ENCODE results near the gene FSTL4.

DNA sequence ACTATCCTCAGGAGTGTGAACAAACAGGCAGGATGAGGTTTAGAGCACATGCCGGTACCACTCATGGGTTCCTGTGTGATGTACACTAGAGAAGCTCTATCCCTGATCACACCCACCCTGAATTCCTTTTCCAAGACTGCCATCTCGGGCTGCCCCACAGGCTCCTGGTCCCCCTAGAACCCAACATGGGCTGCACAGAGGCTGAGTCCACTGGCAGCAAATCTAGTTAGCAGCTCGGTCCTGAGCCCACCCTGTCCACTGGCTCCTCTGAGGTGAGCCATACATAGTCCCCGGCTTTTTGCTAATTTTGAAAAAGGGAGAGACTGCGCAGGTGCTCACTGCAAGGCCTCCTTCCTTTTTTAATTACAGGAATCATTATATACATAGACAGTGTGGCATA lies 227.0 kb downstream of the FSTL4 start:
- TF ChIP-seq, protein P1, sequence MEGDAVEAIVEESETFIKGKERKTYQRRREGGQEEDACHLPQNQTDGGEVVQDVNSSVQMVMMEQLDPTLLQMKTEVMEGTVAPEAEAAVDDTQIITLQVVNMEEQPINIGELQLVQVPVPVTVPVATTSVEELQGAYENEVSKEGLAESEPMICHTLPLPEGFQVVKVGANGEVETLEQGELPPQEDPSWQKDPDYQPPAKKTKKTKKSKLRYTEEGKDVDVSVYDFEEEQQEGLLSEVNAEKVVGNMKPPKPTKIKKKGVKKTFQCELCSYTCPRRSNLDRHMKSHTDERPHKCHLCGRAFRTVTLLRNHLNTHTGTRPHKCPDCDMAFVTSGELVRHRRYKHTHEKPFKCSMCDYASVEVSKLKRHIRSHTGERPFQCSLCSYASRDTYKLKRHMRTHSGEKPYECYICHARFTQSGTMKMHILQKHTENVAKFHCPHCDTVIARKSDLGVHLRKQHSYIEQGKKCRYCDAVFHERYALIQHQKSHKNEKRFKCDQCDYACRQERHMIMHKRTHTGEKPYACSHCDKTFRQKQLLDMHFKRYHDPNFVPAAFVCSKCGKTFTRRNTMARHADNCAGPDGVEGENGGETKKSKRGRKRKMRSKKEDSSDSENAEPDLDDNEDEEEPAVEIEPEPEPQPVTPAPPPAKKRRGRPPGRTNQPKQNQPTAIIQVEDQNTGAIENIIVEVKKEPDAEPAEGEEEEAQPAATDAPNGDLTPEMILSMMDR (IDR thresholded peaks at IDR 0.05; ENCODE audit: poor library complexity), result no peak
- TF ChIP-seq EZH2 (IDR thresholded peaks at IDR 0.05; ENCODE audit: borderline replicate concordance), result no peak
